Left cardiac atrium (tissue), 4 donors: ENCODE measurements around the gene DEK. TPM values are rescaled to one million over a fixed set of nuclear protein-coding genes. Genes with fewer than 3 reads are reported as not detected.
A peak's percentile ranks its signal among the peaks of the same experiment; 100 is the strongest.
"Not testable (repeated sequence)": the region's sequence is repeated elsewhere in the genome, so short reads cannot be mapped to it uniquely, and the experiment has no call there.

ENCODE experiments used
- ATAC-seq, 2 donors: fragments of 200-7000 bp; cut with Tn5 transposase; one replicate each; pipeline ENCODE4 v1.9.1; 2020; ENCODE audit warnings: mild to moderate bottlenecking in 2 of 2, moderate library complexity in 2 of 2
- DNase-seq: peaks from one replicate; pipeline ENCODE4 v3.0.0-alpha.2; 2020
- intact Hi-C, 2 donors: fragments of 100-400 bp; cut with DNase I; formaldehyde crosslinking; loops; one replicate each; pipeline versions ENCODE4 v1.14.1 to v1.15.1; 2022 to 2023
- long read RNA-seq: library from polyadenylated mRNA; unstranded; transcript quantifications from one replicate; pipeline ENCODE4 v2.0.0, GENCODE V29; 2021
- total RNA-seq, 2 donors: library from RNA; stranded (reverse); fragmentation: NEBNext Ultra II Directional; extraction: Animal tissue kit (Norgen Biotek cat#: 25700); gene quantifications; one replicate each; pipeline ENCODE4 v1.2.1, GENCODE V29; 2021
- donor health status: DM: no; HTN: yes; CAD: no.
- donor health status: DM: no; HTN: yes; CAD: no; lungs with severe emphysema.
- donor health status: DM: yes; HTN: yes; CAD: no.
- donor health status: Dilated cardiomyopathy.

The DEK gene
- 10 to 100 TPM; 72.9 to 87.2 TPM for total RNA-seq
- long read RNA-seq, transcript DEK-202 (11 exons, 3,427 nt): major isoform, 83 of 95 reads
- long read RNA-seq, partial matches to known transcripts: 6 of 95 reads
- long read RNA-seq, other reads (novel, unspliced or antisense): 5 of 95 reads

- peak; percentile 89 to 91 for ATAC-seq
- intact Hi-C loops: loop anchor here in 1 of 2 donors (5.0 kb wide), 1 partner anchor 47 kb away; no protein-coding TSS in a partner anchor
- DNase-seq: peak; percentile 88
Measured at GRCh38 chr6:18264219-18264922, at the start of gene DEK. Gene DEK, minus strand, starts transcription at chr6:18264530. Its CDS starts 543 bp downstream, at chr6:18263987.

GRCh38 chr6:18312368-18312767 is 48.0 kb upstream of the DEK start:
- no peak for DNase-seq
- ATAC-seq: no peak

GRCh38 chr6:18310010-18310409 is 45.7 kb upstream of the DEK start:
- ATAC-seq, intact Hi-C loops, DNase-seq: not testable (repeated sequence)

More at GRCh38 chr6:18312368-18312767, 48.0 kb upstream of the DEK start:
- intact Hi-C loops: no loop called here

- intact Hi-C loops: no loop called here
- DNase-seq: no peak
- no peak for ATAC-seq
Measured at GRCh38 chr6:18309046-18309445, 44.7 kb upstream of the DEK start.

- peak in 1 of 2 donors; percentile 77 for ATAC-seq
- DNase-seq: no peak
- intact Hi-C loops: no loop called here
Measured at GRCh38 chr6:18308070-18308735, 43.9 kb upstream of the DEK start.

- DNase-seq (no peak), ATAC-seq (peak; percentile 21 to 39)
- intact Hi-C loops: no loop called here
Measured at GRCh38 chr6:18306977-18307376, 42.6 kb upstream of the DEK start.

GRCh38 chr6:18302561-18303439 is 38.5 kb upstream of the DEK start:
- intact Hi-C loops: no loop called here
- DNase-seq (no peak), ATAC-seq (no peak)

- ATAC-seq: no peak
- intact Hi-C loops: no loop called here
- DNase-seq: no peak
Measured at GRCh38 chr6:18293076-18293904, 29.0 kb upstream of the DEK start.

- ATAC-seq (no peak), DNase-seq (no peak)
- intact Hi-C loops: no loop called here
Measured at GRCh38 chr6:18289283-18289682, 25.0 kb upstream of the DEK start.

- DNase-seq (no peak), ATAC-seq (no peak)
- intact Hi-C loops: no loop called here
Measured at GRCh38 chr6:18284261-18284660, 19.9 kb upstream of the DEK start.

GRCh38 chr6:18281564-18281963 is 17.2 kb upstream of the DEK start:
- ATAC-seq: no peak
- DNase-seq: no peak
- intact Hi-C loops: no loop called here

- no peak for DNase-seq
- intact Hi-C loops: no loop called here
- peak; percentile 38 to 57 for ATAC-seq
Measured at GRCh38 chr6:18280084-18280483, 15.8 kb upstream of the DEK start.

GRCh38 chr6:18279422-18279821 is 15.1 kb upstream of the DEK start:
- ATAC-seq: no peak
- DNase-seq: no peak
- intact Hi-C loops: no loop called here

- intact Hi-C loops: no loop called here
- peak; percentile 59 to 72 for ATAC-seq
- no peak for DNase-seq
Measured at GRCh38 chr6:18277237-18278006, 13.1 kb upstream of the DEK start.

- intact Hi-C loops: no loop called here
- no peak for ATAC-seq
- no peak for DNase-seq
Measured at GRCh38 chr6:18276610-18277236, 12.4 kb upstream of the DEK start.

GRCh38 chr6:18270216-18270615 is 5.9 kb upstream of the DEK start:
- ATAC-seq (no peak), DNase-seq (no peak)
- intact Hi-C loops: no loop called here

- intact Hi-C loops: no loop called here
- DNase-seq (no peak), ATAC-seq (no peak)
Measured at GRCh38 chr6:18269717-18270116, 5.4 kb upstream of the DEK start.

- intact Hi-C loops: no loop called here
- ATAC-seq (no peak), DNase-seq (no peak)
Measured at GRCh38 chr6:18269253-18269652, 4.9 kb upstream of the DEK start.
